ENCODE measurements around the gene TRIL. TPM values are rescaled to one million over a fixed set of nuclear protein-coding genes. Genes with fewer than 3 reads are reported as not detected.

The TRIL gene
- polyA plus RNA-seq, 3 donors, result not detected

DNA sequence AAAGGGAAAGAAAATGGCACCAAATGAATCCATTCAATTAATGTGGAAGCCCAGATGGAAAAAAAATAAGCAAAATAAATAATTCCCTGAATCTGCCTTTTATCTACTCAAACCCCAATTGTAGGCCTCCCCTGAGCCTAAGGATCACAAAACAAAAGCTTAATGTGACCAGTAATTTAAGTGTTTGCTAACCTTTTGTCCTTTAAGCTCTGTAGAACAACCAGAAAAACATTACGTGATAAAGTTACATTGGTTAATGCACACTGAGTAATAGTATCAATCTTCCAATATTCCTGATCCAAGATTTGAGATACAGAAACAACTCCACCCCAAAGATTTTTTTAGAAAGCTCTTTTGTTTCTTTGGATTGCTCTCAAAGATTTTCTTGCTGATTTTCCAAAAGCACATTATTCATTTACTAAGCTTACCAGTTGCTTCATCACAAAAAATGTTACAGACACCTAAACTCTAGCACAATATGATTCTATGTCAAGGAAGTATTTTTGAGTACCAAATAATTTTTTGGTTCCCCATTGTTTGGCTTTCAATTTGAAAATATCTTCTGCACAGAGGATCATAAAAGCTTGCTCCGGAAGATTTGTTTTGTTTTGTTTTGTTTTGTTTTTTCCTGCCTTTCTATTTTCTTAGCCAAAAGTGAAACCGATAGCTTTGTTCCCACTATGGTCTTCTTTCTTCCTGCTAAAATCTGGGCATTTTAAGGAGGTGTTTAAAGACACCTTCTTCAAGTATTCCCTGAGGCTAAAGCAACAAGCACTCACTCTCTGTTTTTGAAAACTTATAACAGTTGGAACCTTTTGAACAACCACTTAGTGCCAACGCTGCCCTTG lies 54.2 kb downstream of the TRIL start:
- intact Hi-C loops (cut with micrococcal nuclease), result no loop called here
- no peaks in the 10 kb centered on the region for H3K4me1 ChIP-seq (ENCODE audit: control insufficient read depth in 1 of 2, insufficient read depth in 2 of 2, low read length in 2 of 2)
- no peaks in the 10 kb centered on the region for H4K20me1 ChIP-seq (ENCODE audit: insufficient read depth, low read length)
- H3K27ac Mint-ChIP-seq, result peak overlapping the region in 1 of 7 donors; percentile 21
- no peaks in the 10 kb centered on the region for H3K36me3 Mint-ChIP-seq
- H3K4me1 Mint-ChIP-seq, result no peaks in the 10 kb centered on the region
- TF ChIP-seq, protein P1, sequence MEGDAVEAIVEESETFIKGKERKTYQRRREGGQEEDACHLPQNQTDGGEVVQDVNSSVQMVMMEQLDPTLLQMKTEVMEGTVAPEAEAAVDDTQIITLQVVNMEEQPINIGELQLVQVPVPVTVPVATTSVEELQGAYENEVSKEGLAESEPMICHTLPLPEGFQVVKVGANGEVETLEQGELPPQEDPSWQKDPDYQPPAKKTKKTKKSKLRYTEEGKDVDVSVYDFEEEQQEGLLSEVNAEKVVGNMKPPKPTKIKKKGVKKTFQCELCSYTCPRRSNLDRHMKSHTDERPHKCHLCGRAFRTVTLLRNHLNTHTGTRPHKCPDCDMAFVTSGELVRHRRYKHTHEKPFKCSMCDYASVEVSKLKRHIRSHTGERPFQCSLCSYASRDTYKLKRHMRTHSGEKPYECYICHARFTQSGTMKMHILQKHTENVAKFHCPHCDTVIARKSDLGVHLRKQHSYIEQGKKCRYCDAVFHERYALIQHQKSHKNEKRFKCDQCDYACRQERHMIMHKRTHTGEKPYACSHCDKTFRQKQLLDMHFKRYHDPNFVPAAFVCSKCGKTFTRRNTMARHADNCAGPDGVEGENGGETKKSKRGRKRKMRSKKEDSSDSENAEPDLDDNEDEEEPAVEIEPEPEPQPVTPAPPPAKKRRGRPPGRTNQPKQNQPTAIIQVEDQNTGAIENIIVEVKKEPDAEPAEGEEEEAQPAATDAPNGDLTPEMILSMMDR (IDR thresholded peaks at IDR 0.05), result no peak
- H3K79me2 ChIP-seq (ENCODE audit: insufficient read depth, low read length), result no peaks in the 10 kb centered on the region
- no peak overlapping the region for H3K4me3 Mint-ChIP-seq
- WGBS (ENCODE audit: insufficient coverage), result 86% methylated on average over 1 of the region's 4 CpGs
- no peak overlapping the region for H2AFZ ChIP-seq (ENCODE audit: insufficient read depth, low read depth, low read length, poor library complexity, severe bottlenecking)
- H3K27me3 Mint-ChIP-seq (ENCODE audit: low read depth in 3 of 3), result peaks cover 1 to 5% (median 3%) of the 10 kb centered on the region in 3 donors
- no peak overlapping the region for H3K9ac ChIP-seq (ENCODE audit: insufficient read depth, low read length, poor library complexity, severe bottlenecking)
- no peaks in the 10 kb centered on the region for H3K36me3 ChIP-seq (replicated peaks in 1 of 2; ENCODE audit: control insufficient read depth in 1 of 2, insufficient read depth in 2 of 2, low read length in 2 of 2)
- peaks cover 0 to 3% (median 0%) of the 10 kb centered on the region in 7 donors for H3K9me3 Mint-ChIP-seq
- no peaks in the 10 kb centered on the region for H3K27me3 ChIP-seq (ENCODE audit: control insufficient read depth in 2 of 2, insufficient read depth in 2 of 2, low read length in 2 of 2)
- no peaks in the 10 kb centered on the region for H3K9me3 ChIP-seq (replicated peaks in 1 of 2; ENCODE audit: control insufficient read depth in 1 of 2, insufficient read depth in 1 of 2, low read length in 2 of 2)
- no peak overlapping the region for H3K27ac ChIP-seq (ENCODE audit: low read depth in 1 of 2, low read length in 2 of 2)
- no peak for DNase-seq
- H3K4me2 ChIP-seq (replicated peaks; ENCODE audit: extremely low read depth, low read length, poor library complexity, severe bottlenecking), result no peak overlapping the region
- no peak overlapping the region for H3K4me3 ChIP-seq (replicated peaks in 1 of 3; ENCODE audit: low read depth in 2 of 3, low read length in 3 of 3)

Other genes with a start within 250 kb of the TRIL start
- gene CPVL, start 188.2 kb upstream of the TRIL start, polyA plus RNA-seq, result 1,000 to 10,000 TPM in 2 of 3 donors, 100 to 1,000 TPM in 1; 410 to 1,111 (median 1,108) TPM
- 10 to 100 TPM; 26.6 to 66.5 (median 44.8) TPM for gene CHN2, start 236.4 kb upstream of the TRIL start, polyA plus RNA-seq